NK-92 treated with Interleukin-12 subunit alpha and Interleukin-12 subunit beta, amount 100 ng/mL, for 24 hours (cell line): ENCODE data around the gene SYT5.
"Not testable (repeated sequence)": the region's sequence is repeated elsewhere in the genome, so short reads cannot be mapped to it uniquely, and the experiment has no call there.

ENCODE experiments used
- DNase-seq: peaks from one replicate; lab custom pipeline; 2025; lab: John Stamatoyannopoulos, UW

Gene SYT5

DNA sequence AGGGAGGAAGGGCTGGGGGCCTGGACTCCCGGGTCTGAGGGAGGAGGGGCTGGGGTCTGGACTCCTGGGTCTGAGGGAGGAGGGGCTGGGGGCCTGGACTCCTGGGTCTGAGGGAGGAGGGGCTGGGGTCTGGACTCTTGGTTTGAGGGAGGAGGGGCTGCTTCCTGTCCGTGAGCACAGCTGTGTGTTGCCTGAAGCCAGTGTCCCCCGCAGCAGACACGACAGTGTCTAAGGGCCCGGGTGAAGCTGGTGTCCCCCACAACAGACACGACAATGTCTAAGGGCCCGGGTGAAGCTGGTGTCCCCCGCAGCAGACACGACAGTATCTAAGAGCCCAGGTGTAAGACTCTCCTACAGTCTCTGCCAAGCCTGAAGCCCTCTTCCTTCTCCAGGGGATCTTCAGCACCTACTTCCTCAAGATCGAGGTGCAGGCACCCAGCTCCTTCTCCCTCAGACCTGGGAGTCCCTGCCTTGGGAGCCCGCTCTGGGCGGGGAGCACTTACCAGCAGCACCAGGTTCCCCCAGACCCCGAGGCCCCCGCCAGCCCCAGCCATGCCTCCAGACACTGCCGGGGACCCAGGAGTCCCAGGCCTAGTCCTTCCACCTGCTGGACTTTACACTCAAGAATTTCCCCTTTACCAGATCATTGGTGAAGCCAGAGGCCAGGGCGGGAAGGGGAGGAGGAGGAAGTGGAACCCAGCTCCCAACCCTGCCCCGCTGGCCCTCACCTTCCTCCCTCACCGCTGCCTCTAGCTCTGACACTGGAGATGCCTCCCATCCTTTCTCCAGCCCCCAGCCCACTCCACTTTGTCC lies 29.0 kb upstream of the SYT5 start, which contains the start of gene PTPRH:
Gene PTPRH (minus strand): TSS at position 622 of the 813 bp plus-strand sequence. CDS start 68 bp downstream, at position 554.
- DNase-seq, result peak; percentile 17

- no peak for DNase-seq
Measured at GRCh38 chr19:55206664-55207500, 26.8 kb upstream of the SYT5 start.

DNA sequence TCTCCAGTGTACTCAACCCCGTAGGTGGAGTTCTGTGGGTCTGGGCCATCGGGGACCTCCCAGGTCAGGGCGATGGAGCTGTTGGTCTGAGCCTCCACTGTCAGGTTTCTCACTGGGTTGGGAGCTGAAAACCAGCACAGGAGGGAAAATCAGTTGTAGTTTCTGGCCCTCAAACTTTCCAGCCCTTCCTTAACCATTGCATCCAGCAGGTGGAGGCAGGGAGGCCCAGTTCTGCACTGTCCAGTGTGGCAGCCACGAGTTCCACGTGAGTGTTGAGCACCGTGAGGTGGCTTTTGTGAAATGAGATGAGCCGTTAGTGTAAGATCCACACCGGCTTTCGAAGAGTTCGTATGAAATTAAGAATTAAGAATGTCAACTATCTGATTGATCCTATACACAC lies 22.1 kb upstream of the SYT5 start:
- DNase-seq, result not testable (repeated sequence)

DNA sequence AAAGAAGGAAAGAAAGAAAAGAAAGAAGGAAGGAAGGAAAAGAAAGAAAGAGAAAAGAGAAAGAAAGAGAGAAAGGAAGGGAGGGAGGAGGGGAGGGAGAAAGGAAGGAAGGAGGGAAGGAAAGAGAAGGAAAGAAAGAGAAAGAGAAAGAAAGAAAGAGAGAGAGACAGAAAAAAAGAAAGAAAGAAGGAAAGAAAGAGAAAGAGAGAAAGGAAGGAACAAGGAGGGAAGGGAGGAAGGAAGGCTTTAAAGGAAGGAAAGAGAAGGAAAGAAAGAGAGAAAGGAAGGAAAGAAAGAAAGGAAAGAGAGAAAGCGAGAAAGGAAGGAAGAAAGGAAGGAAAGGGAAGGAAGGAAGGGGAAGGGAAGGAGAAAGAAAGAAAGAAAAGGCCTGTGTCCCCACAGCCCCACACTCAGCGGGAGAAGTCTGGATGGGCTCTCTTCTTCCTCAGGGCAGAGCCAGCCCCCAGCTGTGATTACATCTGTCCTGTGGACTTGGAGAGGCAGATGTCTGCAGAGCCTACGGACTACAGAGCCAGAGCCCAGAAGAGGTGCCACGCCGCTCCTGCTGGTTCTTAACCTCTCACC lies 19.6 kb upstream of the SYT5 start:
- no peak for DNase-seq

- no peak for DNase-seq
Measured at GRCh38 chr19:55198651-55199050, 18.6 kb upstream of the SYT5 start.

DNA sequence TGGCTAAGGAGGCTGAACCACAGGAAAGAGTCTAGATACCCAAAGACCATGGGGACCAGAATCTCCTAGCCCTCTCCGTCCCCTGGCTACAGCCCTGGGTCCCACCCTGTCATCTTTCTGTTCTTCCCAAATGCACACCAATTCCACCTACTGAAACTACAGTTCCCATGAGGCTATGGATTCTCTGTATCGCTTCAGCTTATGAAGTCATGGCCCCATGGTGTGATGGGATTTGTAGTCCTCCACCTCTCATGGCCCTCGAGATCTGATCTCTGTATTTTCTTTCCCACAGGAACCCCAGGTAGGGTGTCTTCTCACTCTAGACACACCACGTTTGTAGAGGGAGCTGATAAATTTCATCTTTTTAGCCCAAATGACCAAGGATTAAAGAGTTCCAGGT lies 17.4 kb upstream of the SYT5 start:
- DNase-seq, result no peak

GRCh38 chr19:55196803-55197202 lies 16.7 kb upstream of the SYT5 start:
- DNase-seq, result no peak

GRCh38 chr19:55193481-55193880 lies 13.4 kb upstream of the SYT5 start:
- no peak for DNase-seq

DNA sequence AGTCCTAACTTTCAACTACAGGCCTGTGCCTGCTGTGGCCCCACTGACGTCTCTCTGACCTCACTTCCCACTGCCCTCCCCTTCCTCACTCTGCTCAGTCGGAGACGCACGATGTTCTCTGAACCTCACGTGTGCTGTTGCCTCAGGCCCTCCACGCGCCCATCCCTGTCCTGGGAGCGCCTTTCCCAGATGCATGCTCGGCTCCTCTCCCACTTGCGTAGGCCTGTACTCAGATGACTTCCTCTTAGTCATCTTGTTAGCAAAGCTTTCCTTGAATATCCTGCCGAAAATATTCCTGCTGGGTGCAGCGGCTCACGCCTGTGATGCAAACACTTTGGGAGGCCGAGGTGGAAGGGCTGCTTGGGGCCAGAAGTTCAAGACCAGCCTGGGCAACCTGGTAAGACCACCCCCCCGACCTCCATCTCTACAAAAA lies 9.3 kb upstream of the SYT5 start:
- DNase-seq, result no peak

GRCh38 chr19:55188625-55189024 lies 8.5 kb upstream of the SYT5 start:
- DNase-seq, result no peak

DNA sequence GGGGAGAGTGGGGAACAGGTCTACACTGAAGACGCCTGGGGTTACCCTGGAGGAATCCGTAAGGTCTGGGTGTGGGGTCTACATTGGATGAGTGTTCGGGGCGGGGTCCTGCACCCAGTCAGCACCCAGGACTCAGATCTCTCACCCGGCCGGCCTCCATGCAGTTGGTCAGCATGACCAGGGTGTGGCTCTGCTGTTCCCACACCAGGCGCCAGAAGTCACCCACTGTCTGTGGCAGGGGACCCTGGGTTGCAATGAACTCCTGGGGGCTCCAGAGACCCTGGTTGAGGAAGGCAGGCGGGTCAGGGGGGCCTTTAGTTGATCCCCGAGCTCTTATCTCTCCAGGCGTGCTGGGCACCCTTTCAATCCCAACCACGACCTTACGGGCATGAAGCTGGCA lies 6.0 kb upstream of the SYT5 start:
- DNase-seq, result no peak

GRCh38 chr19:55181740-55182139 lies 1.7 kb upstream of the SYT5 start:
- no peak for DNase-seq

DNA sequence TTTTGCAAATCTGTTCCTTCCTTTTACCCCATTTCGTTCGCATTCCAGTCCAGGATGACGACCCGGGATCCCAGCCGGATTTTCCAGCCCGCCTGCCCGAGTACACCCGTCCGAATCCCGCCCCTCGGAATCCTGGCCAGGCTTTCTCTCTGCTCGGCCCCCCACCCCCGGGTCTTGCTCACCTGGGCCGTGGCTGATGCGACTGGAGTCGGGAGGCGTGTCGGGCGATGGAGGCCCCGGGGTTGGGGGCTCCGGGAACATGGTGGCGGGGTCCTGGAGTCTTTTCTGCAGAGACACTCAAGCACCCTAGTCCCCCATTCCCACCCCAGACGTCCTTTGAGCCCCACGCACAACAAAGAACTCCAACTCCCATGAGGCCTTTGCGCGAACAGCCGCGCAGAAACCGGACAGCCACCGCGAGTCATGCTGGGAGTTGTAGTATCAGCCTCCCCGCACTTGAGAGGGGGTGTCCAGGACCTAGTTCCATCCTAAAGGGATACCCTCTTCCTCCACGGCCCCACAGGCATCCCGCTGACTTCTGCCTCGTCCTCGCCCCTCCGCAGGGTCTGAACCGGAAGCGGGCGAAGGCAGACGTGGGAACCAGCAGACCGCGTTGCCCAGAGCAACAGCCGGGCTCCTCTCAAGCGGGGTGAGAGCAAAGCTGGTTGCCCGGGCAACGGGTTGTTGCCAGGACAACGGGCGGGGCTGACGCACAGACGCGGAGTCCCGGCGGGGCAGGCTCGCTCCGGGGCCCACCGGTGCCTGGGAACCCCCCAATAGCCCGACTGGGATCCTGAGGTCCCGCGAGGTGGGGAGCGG lies 1.1 kb downstream of the SYT5 start:
- peak; percentile 71 for DNase-seq

DNA sequence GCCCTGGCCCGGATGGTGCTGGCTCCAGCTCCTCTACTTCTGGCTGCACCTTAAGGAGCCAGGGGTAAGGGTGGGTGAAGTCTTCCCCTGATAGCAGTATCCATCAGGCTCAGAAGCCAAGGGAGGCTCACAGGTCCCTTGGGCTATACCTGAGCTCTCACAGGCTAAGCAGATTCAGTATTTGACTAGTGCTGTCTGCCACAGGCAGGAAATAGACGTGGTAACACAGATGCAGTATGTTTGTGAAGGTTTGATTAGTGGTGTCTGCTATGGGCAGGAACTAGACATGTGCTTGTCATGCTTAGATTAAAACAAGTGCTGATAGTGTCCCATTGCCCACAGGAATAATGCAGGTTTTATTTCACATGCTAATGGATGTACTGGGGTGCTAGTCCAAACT lies 4.0 kb downstream of the SYT5 start:
- no peak for DNase-seq

- no peak for DNase-seq
Measured at GRCh38 chr19:55175117-55175867, 4.8 kb downstream of the SYT5 start.

- DNase-seq, result no peak
Measured at GRCh38 chr19:55174425-55175116, 5.5 kb downstream of the SYT5 start.

- no peak for DNase-seq
Measured at GRCh38 chr19:55173714-55174409, 6.2 kb downstream of the SYT5 start.

- no peak for DNase-seq
Measured at GRCh38 chr19:55173186-55173713, 6.8 kb downstream of the SYT5 start.

GRCh38 chr19:55172741-55173140 lies 7.3 kb downstream of the SYT5 start:
- no peak for DNase-seq

DNA sequence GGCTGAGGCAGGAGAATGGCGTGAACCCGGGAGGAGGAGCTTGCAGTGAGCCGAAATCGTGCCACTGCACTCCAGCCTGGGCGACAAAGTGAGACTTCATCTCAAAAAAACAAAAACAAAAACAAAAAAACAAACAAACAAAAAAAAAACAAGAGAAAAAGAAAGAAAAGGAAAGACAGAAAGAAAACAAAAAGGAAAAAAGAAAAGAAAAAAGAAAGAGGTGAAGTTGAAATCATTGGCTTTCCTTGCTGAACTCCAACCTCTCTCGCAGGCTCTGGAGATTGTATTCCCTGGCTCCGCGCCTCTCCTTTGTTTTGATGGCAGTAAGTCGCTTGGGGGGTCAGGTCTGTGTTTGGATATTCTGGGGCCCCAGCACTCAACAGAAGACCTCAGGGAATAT lies 7.8 kb downstream of the SYT5 start:
- DNase-seq, result not testable (repeated sequence)
